K562 (cell line): ENCODE results near the gene SETDB1. TPM values are rescaled to one million over a fixed set of nuclear protein-coding genes. Genes with fewer than 3 reads are reported as not detected.

ENCODE experiments used
- ARHGAP35 ChIP-seq: fragments of 450-650 bp; IDR thresholded peaks from 2 replicates; pipeline ENCODE4 v1.6.1; 2018; ENCODE audit not compliant: partially characterized antibody
- ARID2 ChIP-seq: fragments of 450-650 bp; IDR thresholded peaks from 2 replicates; pipeline ENCODE4 v1.6.1; 2017; ENCODE audit warnings: antibody characterized with exemption, mild to moderate bottlenecking
- ARNT ChIP-seq, 2 experiments: fragments of 450-650 bp; IDR thresholded peaks; 2 replicates each; pipeline ENCODE4 v1.6.1; 2016; ENCODE audit warnings: mild to moderate bottlenecking in 1 of 2
- EP300 ChIP-seq: IDR thresholded peaks from 2 replicates; pipeline ENCODE4 v1.6.1; 2012; ENCODE audit warnings: low read length, improper control_type of control experiment
- GATA2 ChIP-seq: sonication (generic); formaldehyde crosslinking; IDR thresholded peaks from 2 replicates; pipeline ENCODE4 v1.4.0; 2020; ENCODE audit warnings: mild to moderate bottlenecking, missing genetic modification reagents
- HDAC2 ChIP-seq: fragments of 450-650 bp; IDR thresholded peaks from 2 replicates; pipeline ENCODE4 v1.6.1; 2016; ENCODE audit warnings: mild to moderate bottlenecking
- KLF13 ChIP-seq: fragments of 450-650 bp; IDR thresholded peaks from 2 replicates; pipeline ENCODE4 v1.6.1; 2016; ENCODE audit warnings: missing genetic modification characterization, low read depth, mild to moderate bottlenecking, missing compliant biosample characterization, moderate library complexity, borderline replicate concordance
- LARP7 ChIP-seq: fragments of 450-650 bp; IDR thresholded peaks from 2 replicates; pipeline ENCODE4 v1.6.1; 2016
- MEF2D ChIP-seq: conservative IDR thresholded peaks from 2 replicates; pipeline ENCODE4 v1.6.1; 2016; ENCODE audit warnings: low read depth, missing genetic modification characterization, missing compliant biosample characterization
- NFIC ChIP-seq: fragments of 450-650 bp; IDR thresholded peaks from 2 replicates; pipeline ENCODE4 v1.6.1; 2017; ENCODE audit warnings: mild to moderate bottlenecking, inconsistent platforms
- NFRKB ChIP-seq: fragments of 450-650 bp; IDR thresholded peaks from 2 replicates; pipeline ENCODE4 v1.6.1; 2016; ENCODE audit warnings: low read depth
- NR2F6 ChIP-seq: fragments of 450-650 bp; formaldehyde crosslinking; IDR thresholded peaks from 2 replicates; pipeline ENCODE4 v1.4.0; 2020; ENCODE audit warnings: mild to moderate bottlenecking
- PBX2 ChIP-seq, 2 experiments: IDR thresholded peaks in 1 of 2; conservative IDR thresholded peaks in 1 of 2; 2 replicates each; pipeline ENCODE4 v1.6.1; 2016; ENCODE audit warnings: low read depth in 2 of 2, mild to moderate bottlenecking in 1 of 2, missing compliant biosample characterization in 1 of 2, missing genetic modification characterization in 1 of 2, moderate library complexity in 1 of 2
- POLR2G ChIP-seq: fragments of 200-400 bp; formaldehyde crosslinking; IDR thresholded peaks from 2 replicates; pipeline ENCODE4 v1.6.1; 2017; ENCODE audit warnings: low read depth, mild to moderate bottlenecking, antibody characterized with exemption, low read length, moderate library complexity
- SAP30 ChIP-seq: fragments of 200-600 bp; sonication (generic); IDR thresholded peaks from 2 replicates; pipeline ENCODE4 v1.6.1; 2012; ENCODE audit warnings: borderline replicate concordance, low read depth, mild to moderate bottlenecking, moderate library complexity, low read length, control low read depth, inconsistent platforms; ENCODE audit not compliant: insufficient read depth, poor library complexity, severe bottlenecking
- SIN3B ChIP-seq: fragments of 450-650 bp; IDR thresholded peaks from 2 replicates; pipeline ENCODE4 v1.6.1; 2017; ENCODE audit warnings: low read depth, mild to moderate bottlenecking, moderate library complexity
- SIX5 ChIP-seq, 2 experiments: IDR thresholded peaks; 2 replicates each; pipeline ENCODE4 v1.6.1; 2011; ENCODE audit warnings: low read length in 2 of 2, borderline replicate concordance in 1 of 2, low read depth in 1 of 2, mild to moderate bottlenecking in 1 of 2, moderate library complexity in 1 of 2; ENCODE audit not compliant: insufficient read depth in 1 of 2
- SLC30A9 ChIP-seq: fragments of 250-450 bp; sonication (Bioruptor Pico); IDR thresholded peaks from 2 replicates; pipeline ENCODE4 v1.8.0; 2022; ENCODE audit warnings: mild to moderate bottlenecking, moderate library complexity
- SMARCA4 ChIP-seq: fragments of 450-650 bp; IDR thresholded peaks from 2 replicates; pipeline ENCODE4 v1.6.1; 2016
- TBP ChIP-seq: optimal IDR thresholded peaks from 2 replicates; pipeline ENCODE3; 2011; ENCODE audit warnings: low read depth, low read length, improper control_type of control experiment
- U2AF2 ChIP-seq: fragments of 200-400 bp; formaldehyde crosslinking; optimal IDR thresholded peaks from 2 replicates; pipeline ENCODE3; 2017; ENCODE audit warnings: low read depth, mild to moderate bottlenecking, low read length
- ZBTB17 ChIP-seq: fragments of 450-650 bp; formaldehyde crosslinking; IDR thresholded peaks from 2 replicates; pipeline ENCODE4 v1.4.0; 2020; ENCODE audit warnings: mild to moderate bottlenecking
- ZBTB9 ChIP-seq: fragments of 450-650 bp; formaldehyde crosslinking; IDR thresholded peaks from 2 replicates; pipeline ENCODE4 v1.4.0; 2020; ENCODE audit warnings: mild to moderate bottlenecking, moderate library complexity
- ZNF184 ChIP-seq: sonication (generic); formaldehyde crosslinking; IDR thresholded peaks from 2 replicates; pipeline ENCODE4 v1.5.0; 2020; ENCODE audit warnings: missing genetic modification reagents
- ZNF263 ChIP-seq: sonication (generic); formaldehyde crosslinking; IDR thresholded peaks from 2 replicates; pipeline ENCODE4 v1.8.0; 2022; ENCODE audit warnings: mild to moderate bottlenecking, missing genetic modification reagents, borderline replicate concordance
- ZNF316 ChIP-seq: fragments of 450-650 bp; IDR thresholded peaks from 2 replicates; pipeline ENCODE4 v1.6.1; 2016
- polyA plus RNA-seq, 8 experiments: library from polyadenylated mRNA; depleted of rRNA in 4 of 8; stranded (reverse) in 5 of 8; unstranded in 3 of 8; fragments of >200 nt; fragmentation: Nextera tagmentation in 2 of 8; fragmentation: Illumina TruSeq in 1 of 8; extraction: Ambion mirVana in 2 of 8; extraction: Trizol in 1 of 8; gene quantifications; 2 replicates each; pipeline versions ENCODE4 v1.2.1 to v1.2.3, GENCODE V29; 2011 to 2014; ENCODE audit warnings: inconsistent platforms in 1 of 8, missing spikeins in 1 of 8
- total RNA-seq, 7 experiments: library from RNA; depleted of rRNA in 6 of 7; stranded (reverse); fragments of >200 nt in 6 of 7; fragmentation: Illumina TruSeq in 2 of 7; extraction: Trizol in 2 of 7; gene quantifications; 2 replicates each; pipeline versions ENCODE4 v1.2.1 to v1.2.3, GENCODE V29; 2011 to 2021; ENCODE audit warnings: low replicate concordance in 1 of 7

Gene SETDB1
- total and polyA plus RNA-seq, 9 of the 15 experiments (the other 6 are each of a cell fraction or from before 2014, with no cell fraction given), result 21.5 to 64.4 (median 42.0) TPM

GRCh38 chr1:151008244-151009205 is 82.4 kb downstream of the SETDB1 start, which contains the start of gene PRUNE1 (continued):
- TF ChIP-seq HDAC2 (0 out of 2 replicates have a peak, but pooled peaks have one; percentile 27), ARHGAP35 (peak; percentile 78), ARID2 (peak; percentile 37; the same call in 1 of the 2 replicates), PBX2 (CRISPR knock-in tag; IDR thresholded peaks at IDR 0.05; ENCODE audit: low read depth) (no peak), PBX2 (tag; conservative IDR thresholded peaks at IDR 0.05; ENCODE audit: low read depth) (no peak), NR2F6 (CRISPR knock-in tag) (no peak), U2AF2 (no peak), ZBTB17 (CRISPR knock-in tag) (peak; percentile 45; the same call in 1 of the 2 replicates), ZNF263 (peak; percentile 57; the same call in 1 of the 2 replicates), LARP7 (peak; percentile 95), MEF2D (tag) (no peak), ZNF316 (peak; percentile 5; the same call in 1 of the 2 replicates), ZNF184 (CRISPR knock-in tag) (no peak), NFRKB (peak; percentile 41; the same call in 1 of the 2 replicates), GATA2 (CRISPR knock-in tag) (no peak), ZBTB9 (CRISPR knock-in tag) (peak; percentile 56; the same call in 1 of the 2 replicates), KLF13 (peak; percentile 81), EP300 (no peak; the same call in 1 of the 2 replicates), SIN3B (peak; percentile 52; the same call in 1 of the 2 replicates), SAP30 (peak; percentile 74), NFIC (peak; percentile 71), SMARCA4 (no peak), SLC30A9 (no peak), POLR2G (peak; percentile 84), SIX5 (IDR thresholded peaks at IDR 0.05; ENCODE audit: borderline replicate concordance in 1 of 2, insufficient read depth in 1 of 2, low read depth in 1 of 2, low read length in 2 of 2) (peak; percentile 60 to 68; a peak in 3 of 4 replicates), ARNT (IDR thresholded peaks at IDR 0.05) (peak; percentile 29 to 56; a peak in 1 of 4 replicates), TBP (peak; percentile 40)
